Central memory CD8-positive, alpha-beta T cell (primary cell): ENCODE results near the gene SNX25.
"Not testable (repeated sequence)": the region's sequence is repeated elsewhere in the genome, so short reads cannot be mapped to it uniquely, and the experiment has no call there.

Experiments used
- ATAC-seq: fragments of 150-1000 bp; cut with Tn5 transposase; replicated peaks from 2 replicates; pipeline ENCODE4 v1.10.0; 2022; ENCODE audit warnings: mild to moderate bottlenecking, moderate FRiP score, moderate number of reproducible peaks; ENCODE audit not compliant: poor library complexity, severe bottlenecking; ENCODE audit errors: extremely low read depth
- DNase-seq, 2 donors: peaks; one replicate each; pipeline ENCODE4 v3.0.0; 2021; ENCODE audit warnings: low spot score in 2 of 2
- H3K27ac Mint-ChIP-seq: one replicate; pipeline ENCODE4 v1.8.0; 2022; ENCODE audit warnings: low read depth, mild to moderate bottlenecking, moderate library complexity, mixed read lengths
- H3K27me3 Mint-ChIP-seq: one replicate; pipeline ENCODE4 v1.8.0; 2022; ENCODE audit warnings: mixed read lengths
- H3K36me3 Mint-ChIP-seq: one replicate; pipeline ENCODE4 v1.8.0; 2022; ENCODE audit warnings: mild to moderate bottlenecking, moderate library complexity, mixed read lengths; ENCODE audit not compliant: insufficient read depth
- H3K4me1 Mint-ChIP-seq: one replicate; pipeline ENCODE4 v1.8.0; 2022; ENCODE audit warnings: mixed read lengths
- H3K4me3 Mint-ChIP-seq: one replicate; pipeline ENCODE4 v1.8.0; 2022; ENCODE audit warnings: mild to moderate bottlenecking, moderate library complexity, mixed read lengths
- H3K9me3 Mint-ChIP-seq: one replicate; pipeline ENCODE4 v1.8.0; 2022; ENCODE audit warnings: mixed read lengths

The SNX25 gene

GRCh38 chr4:185242749-185243533 lies 33.5 kb downstream of the SNX25 start:
- ATAC-seq (no peak), DNase-seq (no peak)
- H3K4me3 Mint-ChIP-seq = no peak overlapping the region

GRCh38 chr4:185243879-185244278 lies 34.5 kb downstream of the SNX25 start:
- H3K36me3 Mint-ChIP-seq = peaks cover 5% of the 10 kb centered on the region

More at GRCh38 chr4:185242749-185243533, 33.5 kb downstream of the SNX25 start:
- Mint-ChIP-seq H3K27me3 (no peaks in the 10 kb centered on the region), H3K4me1 (peaks cover 4% of the 10 kb centered on the region), H3K27ac (no peak overlapping the region), H3K36me3 (peaks cover 5% of the 10 kb centered on the region), H3K9me3 (no peaks in the 10 kb centered on the region)

GRCh38 chr4:185244763-185245162 lies 35.4 kb downstream of the SNX25 start:
- Mint-ChIP-seq H3K4me3 (no peak overlapping the region), H3K27me3 (no peaks in the 10 kb centered on the region), H3K27ac (no peak overlapping the region), H3K4me1 (no peaks in the 10 kb centered on the region), H3K9me3 (no peaks in the 10 kb centered on the region), H3K36me3 (peaks cover 5% of the 10 kb centered on the region)
- DNase-seq (no peak), ATAC-seq (no peak)

More at GRCh38 chr4:185243879-185244278, 34.5 kb downstream of the SNX25 start:
- no peaks in the 10 kb centered on the region for H3K27me3 Mint-ChIP-seq
- ATAC-seq (no peak), DNase-seq (no peak)
- no peaks in the 10 kb centered on the region for H3K4me1 Mint-ChIP-seq
- no peak overlapping the region for H3K4me3 Mint-ChIP-seq
- H3K9me3 Mint-ChIP-seq = no peaks in the 10 kb centered on the region
- H3K27ac Mint-ChIP-seq = no peak overlapping the region

- ATAC-seq = no peak
- no peaks in the 10 kb centered on the region for H3K27me3 Mint-ChIP-seq
- no peak overlapping the region for H3K27ac Mint-ChIP-seq
- no peak for DNase-seq
- peaks cover 9% of the 10 kb centered on the region for H3K4me1 Mint-ChIP-seq
- peaks cover 5% of the 10 kb centered on the region for H3K36me3 Mint-ChIP-seq
- no peak overlapping the region for H3K4me3 Mint-ChIP-seq
- H3K9me3 Mint-ChIP-seq = no peaks in the 10 kb centered on the region
Observed at GRCh38 chr4:185246453-185246852, 37.1 kb downstream of the SNX25 start.

GRCh38 chr4:185247151-185247550 lies 37.8 kb downstream of the SNX25 start:
- Mint-ChIP-seq H3K27me3 (no peaks in the 10 kb centered on the region), H3K27ac (no peak overlapping the region), H3K4me3 (no peak overlapping the region), H3K36me3 (peaks cover 5% of the 10 kb centered on the region), H3K4me1 (peaks cover 14% of the 10 kb centered on the region), H3K9me3 (no peaks in the 10 kb centered on the region)
- DNase-seq = no peak
- ATAC-seq = no peak

- peaks cover 5% of the 10 kb centered on the region for H3K36me3 Mint-ChIP-seq
- DNase-seq (no peak), ATAC-seq (no peak)
- H3K27me3 Mint-ChIP-seq = no peaks in the 10 kb centered on the region
- H3K4me3 Mint-ChIP-seq = no peak overlapping the region
- peaks cover 14% of the 10 kb centered on the region for H3K4me1 Mint-ChIP-seq
- H3K9me3 Mint-ChIP-seq = no peaks in the 10 kb centered on the region
- no peak overlapping the region for H3K27ac Mint-ChIP-seq
Observed at GRCh38 chr4:185248393-185249039, 39.1 kb downstream of the SNX25 start.

- peaks cover 15% of the 10 kb centered on the region for H3K4me1 Mint-ChIP-seq
- H3K9me3 Mint-ChIP-seq = no peaks in the 10 kb centered on the region
Observed at GRCh38 chr4:185249105-185249504, 39.7 kb downstream of the SNX25 start.

GRCh38 chr4:185254434-185254833 lies 45.0 kb downstream of the SNX25 start:
- Mint-ChIP-seq H3K27me3 (no peaks in the 10 kb centered on the region), H3K27ac (no peak overlapping the region), H3K4me3 (no peak overlapping the region), H3K9me3 (no peaks in the 10 kb centered on the region), H3K4me1 (peaks cover 23% of the 10 kb centered on the region), H3K36me3 (peaks cover 2% of the 10 kb centered on the region)
- peak; percentile 36 for ATAC-seq
- no peak for DNase-seq

More at GRCh38 chr4:185249105-185249504, 39.7 kb downstream of the SNX25 start:
- Mint-ChIP-seq H3K27ac (no peak overlapping the region), H3K27me3 (no peaks in the 10 kb centered on the region), H3K36me3 (peaks cover 5% of the 10 kb centered on the region), H3K4me3 (no peak overlapping the region)
- DNase-seq = no peak
- no peak for ATAC-seq

- Mint-ChIP-seq H3K27me3 (no peaks in the 10 kb centered on the region), H3K27ac (no peak overlapping the region), H3K4me1 (peaks cover 18% of the 10 kb centered on the region)
Observed at GRCh38 chr4:185255868-185256267, 46.5 kb downstream of the SNX25 start.

GRCh38 chr4:185256446-185256845 lies 47.0 kb downstream of the SNX25 start:
- DNase-seq = no peak
- no peak for ATAC-seq
- no peak overlapping the region for H3K4me3 Mint-ChIP-seq
- peaks cover 14% of the 10 kb centered on the region for H3K4me1 Mint-ChIP-seq
- H3K36me3 Mint-ChIP-seq = peaks cover 2% of the 10 kb centered on the region
- H3K27ac Mint-ChIP-seq = no peak overlapping the region
- H3K9me3 Mint-ChIP-seq = no peaks in the 10 kb centered on the region
- H3K27me3 Mint-ChIP-seq = no peaks in the 10 kb centered on the region

More at GRCh38 chr4:185255868-185256267, 46.5 kb downstream of the SNX25 start:
- H3K9me3 Mint-ChIP-seq = no peaks in the 10 kb centered on the region
- no peak overlapping the region for H3K4me3 Mint-ChIP-seq
- peaks cover 2% of the 10 kb centered on the region for H3K36me3 Mint-ChIP-seq
- no peak for ATAC-seq
- no peak for DNase-seq

- no peaks in the 10 kb centered on the region for H3K27me3 Mint-ChIP-seq
- H3K4me3 Mint-ChIP-seq = no peak overlapping the region
- H3K36me3 Mint-ChIP-seq = peaks cover 2% of the 10 kb centered on the region
- DNase-seq (no peak), ATAC-seq (no peak)
- H3K4me1 Mint-ChIP-seq = peaks cover 9% of the 10 kb centered on the region
- H3K27ac Mint-ChIP-seq = no peak overlapping the region
- H3K9me3 Mint-ChIP-seq = no peaks in the 10 kb centered on the region
Observed at GRCh38 chr4:185257086-185257485, 47.7 kb downstream of the SNX25 start.

- Mint-ChIP-seq H3K27ac (no peak overlapping the region), H3K27me3 (no peaks in the 10 kb centered on the region), H3K4me1 (peaks cover 9% of the 10 kb centered on the region), H3K9me3 (no peaks in the 10 kb centered on the region), H3K4me3 (no peak overlapping the region), H3K36me3 (peaks cover 2% of the 10 kb centered on the region)
- DNase-seq (no peak), ATAC-seq (no peak)
Observed at GRCh38 chr4:185257694-185258093, 48.3 kb downstream of the SNX25 start.

GRCh38 chr4:185258741-185259140 lies 49.3 kb downstream of the SNX25 start:
- H3K27me3 Mint-ChIP-seq = not testable (repeated sequence)

More at GRCh38 chr4:185258741-185259140, 49.3 kb downstream of the SNX25 start:
- not testable (repeated sequence) for H3K9me3 Mint-ChIP-seq, H3K27ac Mint-ChIP-seq, H3K36me3 Mint-ChIP-seq, H3K4me3 Mint-ChIP-seq, DNase-seq
- H3K4me1 Mint-ChIP-seq = peaks cover 13% of the 10 kb centered on the region
- peak; percentile 28 for ATAC-seq
